Activated naive CD4-positive, alpha-beta T cell treated with anti-CD3 and anti-CD28 coated beads, Interleukin-2, amount 10 ng/mL, durations not matched to agents 7 days and 5 days (primary cell): ENCODE results near the gene EDDM3A.

Experiments used
- CTCF ChIA-PET: fragments of 350-600 bp; sonication (Branson Sonifier 250); formaldehyde crosslinking; loops from one replicate; lab custom pipeline; 2021; ENCODE audit warnings: antibody characterized with exemption; lab: Charles Lee
- DNase-seq: peaks from one replicate; pipeline ENCODE4 v3.0.0-alpha.2; 2020
- H3K27ac Mint-ChIP-seq: one replicate; pipeline ENCODE4 v1.8.0; 2021; ENCODE audit warnings: mild to moderate bottlenecking, moderate library complexity, mixed read lengths
- H3K27me3 Mint-ChIP-seq: one replicate; pipeline ENCODE4 v1.8.0; 2021; ENCODE audit warnings: mild to moderate bottlenecking, mixed read lengths
- H3K36me3 Mint-ChIP-seq: one replicate; pipeline ENCODE4 v1.8.0; 2021; ENCODE audit warnings: mixed read lengths
- H3K4me1 Mint-ChIP-seq: one replicate; pipeline ENCODE4 v1.8.0; 2021; ENCODE audit warnings: mixed read lengths
- H3K4me3 Mint-ChIP-seq: one replicate; pipeline ENCODE4 v1.8.0; 2021; ENCODE audit warnings: mild to moderate bottlenecking, moderate library complexity, mixed read lengths
- H3K9me3 Mint-ChIP-seq: one replicate; pipeline ENCODE4 v1.8.0; 2021; ENCODE audit warnings: mixed read lengths

EDDM3A gene

DNA sequence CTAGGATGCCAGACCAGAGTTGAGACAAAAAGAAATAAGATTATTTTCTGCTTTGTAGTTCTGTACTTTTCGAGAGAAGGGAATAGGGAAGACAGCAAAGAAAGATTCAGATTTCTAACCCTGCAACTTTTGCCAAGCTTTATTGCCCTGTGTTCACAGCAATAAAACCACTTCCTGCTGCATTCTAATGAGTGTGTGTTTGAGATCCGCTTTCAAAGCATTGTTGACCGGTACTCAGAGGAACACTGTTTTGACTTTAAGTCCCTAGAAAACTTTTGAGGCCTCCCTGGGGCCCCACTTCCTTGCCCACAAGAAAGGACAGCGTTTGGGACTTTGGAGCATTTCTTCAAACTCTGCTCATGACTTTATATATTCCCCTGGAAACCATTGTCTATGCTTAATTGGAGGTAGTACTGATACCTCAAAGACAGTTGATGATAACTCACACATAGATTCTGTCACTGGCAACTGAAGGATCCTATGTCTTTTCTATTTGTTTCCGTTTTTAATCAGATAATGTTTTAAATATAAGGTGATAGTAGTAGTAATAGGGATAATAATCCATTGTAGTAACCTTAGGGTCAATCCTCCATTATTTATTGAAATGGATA, 36.7 kb downstream of the EDDM3A start:
- CTCF ChIA-PET: interaction anchor here (0.7 to 2.5 kb wide), 3 partner anchors 25 to 114 kb away, joined by 3 to 8 read pairs (median 7); no protein-coding TSS in a partner anchor
- peak; percentile 33 for DNase-seq
- Mint-ChIP-seq H3K9me3 (peaks cover 2% of the 10 kb centered on the region), H3K36me3 (no peaks in the 10 kb centered on the region), H3K27me3 (peaks cover 4% of the 10 kb centered on the region), H3K27ac (peak overlapping the region; percentile 91), H3K4me3 (peak overlapping the region; percentile 68), H3K4me1 (peaks cover 36% of the 10 kb centered on the region)

DNA sequence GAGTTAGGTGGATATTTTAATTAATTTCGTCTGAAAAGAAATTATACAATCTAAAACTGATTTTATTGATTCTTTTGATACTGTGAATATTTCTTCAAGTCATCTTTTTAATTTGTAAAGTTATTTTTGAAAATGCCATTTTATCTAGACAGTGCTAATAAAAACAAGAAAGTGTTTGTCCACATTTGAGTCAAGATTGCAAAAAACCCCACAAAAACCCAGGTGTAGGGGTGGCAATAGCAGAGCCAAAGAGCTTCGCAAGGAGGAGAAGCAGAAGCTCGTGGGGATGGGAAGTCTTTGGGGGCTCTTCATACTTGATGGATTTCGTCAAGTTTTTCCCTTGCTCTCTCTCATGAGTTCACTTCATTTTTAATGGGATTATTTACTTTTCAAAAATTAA, 41.3 kb downstream of the EDDM3A start:
- peaks cover 4% of the 10 kb centered on the region for H3K27me3 Mint-ChIP-seq
- no peaks in the 10 kb centered on the region for H3K9me3 Mint-ChIP-seq
- H3K36me3 Mint-ChIP-seq: no peaks in the 10 kb centered on the region
- no peak overlapping the region for H3K4me3 Mint-ChIP-seq
- H3K27ac Mint-ChIP-seq: no peak overlapping the region
- DNase-seq: no peak
- peaks cover 19% of the 10 kb centered on the region for H3K4me1 Mint-ChIP-seq
- CTCF ChIA-PET: no interaction called here

DNA sequence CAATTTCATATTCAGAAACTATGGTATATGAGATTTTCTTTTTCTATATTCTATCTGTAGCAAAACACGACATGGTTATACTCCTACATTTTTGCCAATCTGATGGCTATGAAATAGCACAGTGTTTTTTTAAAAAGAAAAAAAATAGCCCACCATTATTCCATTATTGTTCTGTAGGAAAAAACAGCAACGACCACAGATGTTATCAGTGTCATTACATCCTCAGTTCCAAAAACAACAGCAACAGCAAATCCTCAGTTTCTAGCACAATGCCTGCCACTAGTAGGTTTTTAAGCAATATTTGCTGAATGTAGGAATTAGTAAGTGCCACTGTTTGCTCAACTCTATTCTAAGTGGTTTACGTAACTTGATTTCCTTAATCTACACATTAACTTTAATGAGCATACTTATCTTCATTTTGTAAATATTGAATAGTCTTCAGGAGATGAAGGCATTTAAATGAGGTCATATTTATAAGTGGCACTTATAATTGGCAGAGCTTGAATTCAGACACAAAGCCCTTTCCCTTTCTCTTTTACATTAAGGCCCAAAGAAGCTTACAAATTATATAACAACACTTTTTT, 43.6 kb downstream of the EDDM3A start:
- no peak overlapping the region for H3K4me3 Mint-ChIP-seq
- CTCF ChIA-PET: no interaction called here

DNA sequence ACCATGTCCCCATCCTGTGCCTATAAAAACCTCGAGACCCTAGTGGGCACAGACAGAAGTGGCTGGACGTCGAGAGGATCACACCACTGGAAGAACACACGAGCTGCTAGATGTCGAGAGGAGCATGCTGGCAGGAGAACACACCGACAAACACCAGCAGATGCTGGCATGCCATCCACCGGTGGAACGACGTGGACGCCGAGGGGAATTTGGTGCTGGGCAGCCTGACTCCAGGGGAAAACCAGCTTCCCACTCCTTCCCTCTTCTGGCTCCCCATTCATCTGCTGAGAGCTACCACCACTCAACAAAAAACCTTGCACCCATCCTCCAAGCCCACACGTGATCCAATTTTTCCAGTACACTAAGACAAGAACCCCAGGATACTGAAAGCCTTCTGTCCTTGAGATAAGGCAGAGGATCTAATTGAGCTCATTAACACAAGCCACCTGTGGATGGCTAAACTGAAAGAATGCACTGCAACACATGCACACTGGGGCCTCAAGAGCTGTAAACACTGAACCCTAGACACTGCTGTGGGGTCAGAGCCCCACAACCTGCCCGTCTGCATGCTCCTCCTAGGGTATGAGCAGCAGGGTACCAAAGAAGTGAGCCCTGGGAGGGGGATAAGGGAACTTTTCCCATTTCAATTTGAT, 44.9 kb downstream of the EDDM3A start:
- H3K4me1 Mint-ChIP-seq: peaks cover 6% of the 10 kb centered on the region

More for the DNA sequence above, 43.6 kb downstream of the EDDM3A start:
- Mint-ChIP-seq H3K9me3 (no peaks in the 10 kb centered on the region), H3K27ac (no peak overlapping the region), H3K27me3 (peaks cover 4% of the 10 kb centered on the region), H3K4me1 (peaks cover 9% of the 10 kb centered on the region), H3K36me3 (no peaks in the 10 kb centered on the region)
- no peak for DNase-seq

DNA sequence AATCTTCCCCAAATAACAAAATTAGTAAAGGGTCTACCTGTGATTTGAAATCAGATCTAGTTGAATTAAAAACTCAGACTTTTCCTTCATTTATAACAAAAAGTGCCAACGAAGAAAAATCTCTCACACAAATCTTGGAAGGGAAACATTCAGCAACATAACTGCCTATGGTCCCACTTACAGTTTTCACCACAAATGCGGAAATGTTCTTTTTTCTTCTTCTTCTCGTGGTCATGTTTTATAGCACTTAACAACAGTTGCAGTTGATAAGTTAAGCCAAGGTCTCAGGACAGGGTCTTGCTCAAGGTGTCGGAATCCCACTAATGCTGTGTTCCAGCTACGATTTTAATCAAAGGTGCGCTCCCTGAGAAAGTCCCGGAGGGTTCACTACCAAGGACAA, 45.5 kb downstream of the EDDM3A start:
- no peak overlapping the region for H3K27ac Mint-ChIP-seq
- DNase-seq: no peak
- no peaks in the 10 kb centered on the region for H3K36me3 Mint-ChIP-seq
- H3K9me3 Mint-ChIP-seq: no peaks in the 10 kb centered on the region
- H3K4me3 Mint-ChIP-seq: no peak overlapping the region
- peaks cover 4% of the 10 kb centered on the region for H3K27me3 Mint-ChIP-seq
- peaks cover 4% of the 10 kb centered on the region for H3K4me1 Mint-ChIP-seq
- CTCF ChIA-PET: no interaction called here

More for the DNA sequence above, 44.9 kb downstream of the EDDM3A start:
- no peak for DNase-seq
- Mint-ChIP-seq H3K27ac (no peak overlapping the region), H3K9me3 (no peaks in the 10 kb centered on the region), H3K4me3 (no peak overlapping the region), H3K27me3 (peaks cover 4% of the 10 kb centered on the region), H3K36me3 (no peaks in the 10 kb centered on the region)
- CTCF ChIA-PET: interaction anchor here (0.6 kb wide), 1 partner anchor 180 kb away, joined by 3 read pairs; no protein-coding TSS in a partner anchor

DNA sequence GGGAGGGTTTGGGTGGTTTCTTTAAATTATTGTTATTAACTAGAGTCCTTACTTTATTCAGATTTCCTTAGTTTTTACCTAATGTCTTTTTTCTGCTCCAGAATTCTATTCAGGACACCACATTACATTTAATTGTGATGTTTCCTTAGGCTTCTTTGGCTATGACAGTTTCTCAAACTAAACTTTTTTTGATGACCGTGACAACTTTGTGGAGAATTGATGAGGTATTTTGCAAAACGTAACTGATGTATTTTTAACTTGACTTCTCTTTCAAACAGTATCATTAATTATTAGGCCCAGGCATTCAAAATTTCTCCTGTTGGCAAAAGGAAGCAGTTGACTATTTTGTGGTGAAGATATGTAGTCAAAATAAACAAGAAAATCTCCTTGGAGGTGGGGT, 45.9 kb downstream of the EDDM3A start:
- CTCF ChIA-PET: no interaction called here
- H3K27ac Mint-ChIP-seq: no peak overlapping the region
- no peak overlapping the region for H3K4me3 Mint-ChIP-seq
- H3K4me1 Mint-ChIP-seq: peaks cover 4% of the 10 kb centered on the region
- no peaks in the 10 kb centered on the region for H3K36me3 Mint-ChIP-seq
- DNase-seq: no peak
- H3K27me3 Mint-ChIP-seq: peaks cover 4% of the 10 kb centered on the region
- H3K9me3 Mint-ChIP-seq: no peaks in the 10 kb centered on the region

DNA sequence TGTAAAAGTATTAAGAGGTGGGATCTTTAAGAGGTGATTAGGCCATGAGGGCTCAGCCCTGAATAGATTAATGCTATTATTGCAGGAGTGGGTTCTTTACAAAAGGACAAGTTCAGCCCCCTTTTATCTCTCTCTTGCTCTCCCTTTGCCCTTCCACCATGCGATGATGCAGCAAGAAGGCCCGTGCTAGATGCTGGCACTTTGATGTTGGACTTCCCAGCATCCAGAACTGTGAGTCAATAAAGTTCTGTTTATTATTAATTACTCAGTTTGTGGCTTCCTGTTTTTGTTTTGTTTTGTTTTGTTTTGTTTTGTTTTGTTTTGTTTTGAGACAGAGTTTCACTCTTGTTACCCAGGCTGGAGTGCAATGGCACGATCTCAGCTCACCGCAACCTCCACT, 46.9 kb downstream of the EDDM3A start:
- H3K27ac Mint-ChIP-seq: no peak overlapping the region
- no peaks in the 10 kb centered on the region for H3K9me3 Mint-ChIP-seq

DNA sequence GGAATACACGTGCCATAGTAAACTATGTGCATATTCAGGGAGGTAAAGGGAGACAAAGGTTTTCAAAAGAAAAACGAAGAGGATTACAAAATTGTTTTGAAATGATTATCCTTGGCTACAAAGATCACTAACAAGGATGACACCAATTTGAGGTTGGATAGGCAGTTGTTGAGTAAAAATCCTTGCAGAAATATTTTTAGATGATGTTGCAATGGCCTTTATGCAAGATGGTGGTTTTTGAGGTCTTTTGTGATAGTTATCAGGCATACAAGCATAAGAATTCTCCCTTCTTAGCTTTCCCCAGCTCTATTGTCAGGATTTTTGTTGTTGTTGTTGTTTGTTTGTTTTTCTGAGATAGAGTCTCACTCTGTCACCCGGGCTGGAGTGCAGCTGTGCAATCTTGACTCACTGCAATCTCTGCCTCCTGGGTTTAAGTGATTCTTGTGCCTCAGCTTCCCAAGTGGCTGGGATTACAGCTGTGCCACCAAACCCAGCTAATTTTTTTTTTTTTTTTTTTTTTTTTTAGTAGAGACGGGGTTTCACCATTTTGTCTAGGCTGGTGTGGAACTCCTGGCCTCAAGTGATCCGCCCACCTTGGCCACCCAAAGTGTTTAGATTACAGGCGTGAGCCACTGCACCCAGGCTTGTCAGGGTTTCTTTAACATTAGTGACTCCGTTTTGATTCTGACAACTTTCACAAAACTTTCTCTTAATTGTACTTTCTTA, 49.1 kb downstream of the EDDM3A start:
- DNase-seq: no peak
- Mint-ChIP-seq H3K27ac (no peak overlapping the region), H3K27me3 (peaks cover 10% of the 10 kb centered on the region), H3K4me1 (peaks cover 5% of the 10 kb centered on the region), H3K9me3 (no peaks in the 10 kb centered on the region), H3K4me3 (no peak overlapping the region), H3K36me3 (no peaks in the 10 kb centered on the region)
- CTCF ChIA-PET: no interaction called here

More for the DNA sequence above, 46.9 kb downstream of the EDDM3A start:
- H3K27me3 Mint-ChIP-seq: peaks cover 4% of the 10 kb centered on the region
- DNase-seq: no peak
- CTCF ChIA-PET: interaction anchor here (1.4 kb wide), 1 partner anchor 34 kb away, joined by 5 read pairs; no protein-coding TSS in a partner anchor
- peaks cover 4% of the 10 kb centered on the region for H3K4me1 Mint-ChIP-seq
- no peaks in the 10 kb centered on the region for H3K36me3 Mint-ChIP-seq
- no peak overlapping the region for H3K4me3 Mint-ChIP-seq

DNA sequence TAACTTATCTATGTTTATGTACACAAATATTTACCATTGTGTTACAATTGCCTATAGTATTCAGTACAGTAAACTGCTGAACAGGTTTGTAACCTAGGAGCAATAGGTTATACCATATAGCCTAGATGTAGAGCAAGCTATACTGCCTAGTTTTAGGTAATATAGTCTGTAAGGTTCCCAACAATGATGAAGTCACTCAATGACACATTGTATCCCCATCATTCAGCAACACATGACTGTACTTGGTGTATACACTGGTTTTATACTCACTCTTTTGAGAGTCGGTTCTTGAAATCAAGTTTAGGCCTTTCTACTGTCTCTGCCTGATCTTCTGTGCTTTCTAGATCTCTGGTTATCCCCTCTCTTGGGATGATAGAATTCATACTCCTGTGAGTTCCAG, 51.5 kb downstream of the EDDM3A start:
- H3K4me3 Mint-ChIP-seq: no peak overlapping the region
- H3K4me1 Mint-ChIP-seq: peaks cover 11% of the 10 kb centered on the region
- H3K36me3 Mint-ChIP-seq: no peaks in the 10 kb centered on the region
- peaks cover 29% of the 10 kb centered on the region for H3K27me3 Mint-ChIP-seq
- H3K9me3 Mint-ChIP-seq: no peaks in the 10 kb centered on the region
- no peak for DNase-seq
- H3K27ac Mint-ChIP-seq: no peak overlapping the region
- CTCF ChIA-PET: interaction anchor here (1.2 kb wide), 1 partner anchor 58 kb away, joined by 3 read pairs; no protein-coding TSS in a partner anchor
